Measurements from ENCODE around the gene DUSP10. TPM values are rescaled to one million over a fixed set of nuclear protein-coding genes. Genes with fewer than 3 reads are reported as not detected.
A peak's percentile ranks its signal among the peaks of the same experiment; 100 is the strongest.

DUSP10 gene
- total RNA-seq, 1 donor from 2014 or later: 2.6 TPM

DNA sequence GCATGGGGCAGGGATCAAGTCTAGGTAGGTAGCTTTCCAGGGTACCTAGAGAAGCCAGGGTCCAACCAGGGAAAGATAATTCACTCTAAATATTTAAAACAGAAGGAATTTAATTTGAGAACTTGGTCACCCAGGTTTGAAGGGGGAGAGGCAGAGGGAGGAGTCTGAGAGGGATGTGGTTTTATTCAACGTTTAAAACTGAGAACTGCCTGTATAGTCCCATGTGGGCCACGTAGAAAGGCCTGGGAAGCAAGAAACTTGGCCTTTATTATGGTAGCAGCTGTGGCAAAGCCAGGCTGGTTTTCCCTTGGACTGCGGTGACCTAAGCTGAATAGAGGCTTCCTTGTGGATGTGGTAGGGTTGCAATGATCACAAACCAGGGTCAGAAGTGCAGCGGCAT is 42.0 kb upstream of the DUSP10 start:
- no peak for DNase-seq (ENCODE audit: low spot score)
- Mint-ChIP-seq H3K4me1 (peaks cover 15% of the 10 kb centered on the region), H3K27ac (no peak overlapping the region), H3K9me3 (no peaks in the 10 kb centered on the region), H3K27me3 (ENCODE audit: insufficient read depth, low read depth) (peaks cover 2% of the 10 kb centered on the region), H3K36me3 (no peaks in the 10 kb centered on the region), H3K4me3 (no peak overlapping the region)
- no peaks in the 10 kb centered on the region for H4K20me1 ChIP-seq (ENCODE audit: low read depth)
- H3K27ac ChIP-seq: no peak overlapping the region
- H3K79me2 ChIP-seq (ENCODE audit: low read depth): no peaks in the 10 kb centered on the region
- H3K36me3 ChIP-seq: no peaks in the 10 kb centered on the region
- H3K9me3 ChIP-seq (ENCODE audit: low read depth): no peaks in the 10 kb centered on the region
- no peak for TF ChIP-seq EZH2 (IDR thresholded peaks at IDR 0.05)
- TF ChIP-seq CTCF (IDR thresholded peaks at IDR 0.05): no peak
- TF ChIP-seq EZH2phosphoT487 (IDR thresholded peaks at IDR 0.05): no peak
- no peak overlapping the region for H2AFZ ChIP-seq (replicated peaks)
- H3K27me3 ChIP-seq: no peaks in the 10 kb centered on the region
- H3F3A ChIP-seq (ENCODE audit: low read depth): peaks cover 9% of the 10 kb centered on the region
- H3K4me2 ChIP-seq: no peak overlapping the region
- no peak overlapping the region for H3K4me3 ChIP-seq
- peaks cover 24% of the 10 kb centered on the region for H3K4me1 ChIP-seq
- H3K9ac ChIP-seq: no peak overlapping the region

- Histone ChIP-seq H3K79me2 (ENCODE audit: low read depth) (no peaks in the 10 kb centered on the region), H3K4me3 (no peak overlapping the region), H4K20me1 (ENCODE audit: low read depth) (no peaks in the 10 kb centered on the region), H3K36me3 (no peaks in the 10 kb centered on the region), H3K4me2 (no peak overlapping the region), H3K9me3 (ENCODE audit: low read depth) (no peaks in the 10 kb centered on the region), H3F3A (ENCODE audit: low read depth) (peaks cover 5% of the 10 kb centered on the region), H3K27ac (no peak overlapping the region), H3K4me1 (peaks cover 19% of the 10 kb centered on the region), H3K9ac (no peak overlapping the region), H3K27me3 (no peaks in the 10 kb centered on the region), H2AFZ (replicated peaks) (no peak overlapping the region)
- no peak for TF ChIP-seq EZH2 (IDR thresholded peaks at IDR 0.05)
- no peak for TF ChIP-seq EZH2phosphoT487 (IDR thresholded peaks at IDR 0.05)
- no peak for TF ChIP-seq CTCF (IDR thresholded peaks at IDR 0.05)
- no peak for DNase-seq (ENCODE audit: low spot score)
- Mint-ChIP-seq H3K4me1 (peaks cover 10% of the 10 kb centered on the region), H3K27me3 (ENCODE audit: insufficient read depth, low read depth) (no peaks in the 10 kb centered on the region), H3K36me3 (no peaks in the 10 kb centered on the region), H3K9me3 (no peaks in the 10 kb centered on the region), H3K27ac (no peak overlapping the region), H3K4me3 (no peak overlapping the region)
These were observed 41.5 kb upstream of the DUSP10 start for GRCh38 chr1:221783437-221783836.

- Histone ChIP-seq H3K4me3 (no peak overlapping the region), H2AFZ (replicated peaks) (no peak overlapping the region), H3K9ac (no peak overlapping the region), H3K4me2 (peak overlapping the region; percentile 9), H4K20me1 (ENCODE audit: low read depth) (no peaks in the 10 kb centered on the region), H3K36me3 (no peaks in the 10 kb centered on the region), H3K27ac (no peak overlapping the region), H3F3A (ENCODE audit: low read depth) (peaks cover under 1% of the 10 kb centered on the region), H3K9me3 (ENCODE audit: low read depth) (no peaks in the 10 kb centered on the region), H3K4me1 (peaks cover 15% of the 10 kb centered on the region), H3K79me2 (ENCODE audit: low read depth) (no peaks in the 10 kb centered on the region), H3K27me3 (no peaks in the 10 kb centered on the region)
- H3K27ac Mint-ChIP-seq: no peak overlapping the region
- DNase-seq (ENCODE audit: low spot score): no peak
- H3K4me3 Mint-ChIP-seq: no peak overlapping the region
- no peaks in the 10 kb centered on the region for H3K36me3 Mint-ChIP-seq
- H3K9me3 Mint-ChIP-seq: no peaks in the 10 kb centered on the region
- TF ChIP-seq EZH2phosphoT487 (IDR thresholded peaks at IDR 0.05) (no peak), EZH2 (IDR thresholded peaks at IDR 0.05) (no peak), CTCF (IDR thresholded peaks at IDR 0.05) (no peak)
- H3K27me3 Mint-ChIP-seq (ENCODE audit: insufficient read depth, low read depth): no peaks in the 10 kb centered on the region
- H3K4me1 Mint-ChIP-seq: peaks cover 6% of the 10 kb centered on the region
These were observed 41.1 kb upstream of the DUSP10 start for GRCh38 chr1:221782970-221783369.

Data from neural progenitor cell (in vitro differentiated cells).